Tibial nerve (tissue), 4 donors: ENCODE measurements around the gene SLC1A1. TPM values are rescaled to one million over a fixed set of nuclear protein-coding genes. Genes with fewer than 3 reads are reported as not detected.

Experiments used
- DNase-seq, 2 donors: peaks; one replicate each; pipeline ENCODE4 v3.0.0-alpha.2; 2019; ENCODE audit warnings: low spot score in 2 of 2
- H3K27ac ChIP-seq, 4 donors: fragments of 200-600 bp; sonication (generic) in 3 of 4; one replicate each; pipeline ENCODE4 v1.5.1; 2017 to 2019; ENCODE audit warnings: mild to moderate bottlenecking in 1 of 4
- H3K27me3 ChIP-seq, 2 donors: fragments of 200-600 bp; sonication (generic) in 1 of 2; one replicate each; pipeline versions ENCODE4 v1.5.1 to v1.6.0; 2017 to 2019
- H3K36me3 ChIP-seq, 3 donors: fragments of 200-600 bp; sonication (generic); one replicate each; pipeline ENCODE4 v1.5.1; 2018 to 2019
- H3K4me1 ChIP-seq, 4 donors: fragments of 200-600 bp; sonication (generic) in 3 of 4; one replicate each; pipeline ENCODE4 v1.5.1; 2017 to 2019
- H3K4me3 ChIP-seq, 4 donors: fragments of 200-600 bp; sonication (generic) in 3 of 4; one replicate each; pipeline ENCODE4 v1.5.1; 2017 to 2019; ENCODE audit warnings: mild to moderate bottlenecking in 1 of 4, moderate library complexity in 1 of 4
- H3K9me3 ChIP-seq, 4 donors: fragments of 200-600 bp; sonication (generic) in 3 of 4; one replicate each; pipeline ENCODE4 v1.5.1; 2017 to 2019
- EP300 ChIP-seq, 2 donors: sonication (generic); formaldehyde crosslinking; IDR thresholded peaks; one replicate each; pipeline ENCODE4 v1.6.1; 2017; ENCODE audit warnings: antibody characterized with exemption in 2 of 2, mild to moderate bottlenecking in 1 of 2
- POLR2A ChIP-seq, 2 donors: fragments of 450-650 bp; IDR thresholded peaks; one replicate each; pipeline ENCODE4 v1.6.1; 2017; ENCODE audit warnings: antibody characterized with exemption in 2 of 2, mild to moderate bottlenecking in 2 of 2, moderate library complexity in 2 of 2
- WGBS, 2 donors: methylation state at CpG; one replicate each; pipeline ENCODE4 v1.1.5; 2018; 5-methylcytosine and 5-hydroxymethylcytosine counted together
- total RNA-seq, 4 donors: library from RNA; depleted of rRNA; stranded (reverse); fragments of >200 nt; gene quantifications; one replicate each; pipeline ENCODE4 v1.1.0, GENCODE V29; 2016
- TF ChIP-seq, protein P1 (sequence below), 5 experiments: fragments of 200-600 bp in 3 of 5; fragments of 450-650 bp in 2 of 5; sonication (generic) in 3 of 5; IDR thresholded peaks; one replicate each; pipeline ENCODE4 v1.5.1; 2016 to 2019; ENCODE audit warnings: antibody characterized with exemption in 5 of 5, mild to moderate bottlenecking in 3 of 5, moderate library complexity in 2 of 5

The SLC1A1 gene
- total RNA-seq, 4 donors from 2014 or later, result 4.0 to 16.8 (median 6.7) TPM

GRCh38 chr9:4508246-4508906 lies 18.1 kb downstream of the SLC1A1 start:
- no peak overlapping the region for H3K27ac ChIP-seq
- H3K9me3 ChIP-seq, result no peaks in the 10 kb centered on the region
- WGBS, 2 donors, result 87 to 88% methylated on average over 7 of the region's 7 CpGs
- no peaks in the 10 kb centered on the region for H3K4me1 ChIP-seq
- H3K27me3 ChIP-seq, result no peaks in the 10 kb centered on the region
- H3K4me3 ChIP-seq, result no peak overlapping the region
- TF ChIP-seq POLR2A (IDR thresholded peaks at IDR 0.05), result no peak
- TF ChIP-seq, protein P1, sequence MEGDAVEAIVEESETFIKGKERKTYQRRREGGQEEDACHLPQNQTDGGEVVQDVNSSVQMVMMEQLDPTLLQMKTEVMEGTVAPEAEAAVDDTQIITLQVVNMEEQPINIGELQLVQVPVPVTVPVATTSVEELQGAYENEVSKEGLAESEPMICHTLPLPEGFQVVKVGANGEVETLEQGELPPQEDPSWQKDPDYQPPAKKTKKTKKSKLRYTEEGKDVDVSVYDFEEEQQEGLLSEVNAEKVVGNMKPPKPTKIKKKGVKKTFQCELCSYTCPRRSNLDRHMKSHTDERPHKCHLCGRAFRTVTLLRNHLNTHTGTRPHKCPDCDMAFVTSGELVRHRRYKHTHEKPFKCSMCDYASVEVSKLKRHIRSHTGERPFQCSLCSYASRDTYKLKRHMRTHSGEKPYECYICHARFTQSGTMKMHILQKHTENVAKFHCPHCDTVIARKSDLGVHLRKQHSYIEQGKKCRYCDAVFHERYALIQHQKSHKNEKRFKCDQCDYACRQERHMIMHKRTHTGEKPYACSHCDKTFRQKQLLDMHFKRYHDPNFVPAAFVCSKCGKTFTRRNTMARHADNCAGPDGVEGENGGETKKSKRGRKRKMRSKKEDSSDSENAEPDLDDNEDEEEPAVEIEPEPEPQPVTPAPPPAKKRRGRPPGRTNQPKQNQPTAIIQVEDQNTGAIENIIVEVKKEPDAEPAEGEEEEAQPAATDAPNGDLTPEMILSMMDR (IDR thresholded peaks at IDR 0.05), result no peak
- TF ChIP-seq EP300 (IDR thresholded peaks at IDR 0.05), result no peak
- H3K36me3 ChIP-seq, result no peaks in the 10 kb centered on the region
- no peak for DNase-seq

DNA sequence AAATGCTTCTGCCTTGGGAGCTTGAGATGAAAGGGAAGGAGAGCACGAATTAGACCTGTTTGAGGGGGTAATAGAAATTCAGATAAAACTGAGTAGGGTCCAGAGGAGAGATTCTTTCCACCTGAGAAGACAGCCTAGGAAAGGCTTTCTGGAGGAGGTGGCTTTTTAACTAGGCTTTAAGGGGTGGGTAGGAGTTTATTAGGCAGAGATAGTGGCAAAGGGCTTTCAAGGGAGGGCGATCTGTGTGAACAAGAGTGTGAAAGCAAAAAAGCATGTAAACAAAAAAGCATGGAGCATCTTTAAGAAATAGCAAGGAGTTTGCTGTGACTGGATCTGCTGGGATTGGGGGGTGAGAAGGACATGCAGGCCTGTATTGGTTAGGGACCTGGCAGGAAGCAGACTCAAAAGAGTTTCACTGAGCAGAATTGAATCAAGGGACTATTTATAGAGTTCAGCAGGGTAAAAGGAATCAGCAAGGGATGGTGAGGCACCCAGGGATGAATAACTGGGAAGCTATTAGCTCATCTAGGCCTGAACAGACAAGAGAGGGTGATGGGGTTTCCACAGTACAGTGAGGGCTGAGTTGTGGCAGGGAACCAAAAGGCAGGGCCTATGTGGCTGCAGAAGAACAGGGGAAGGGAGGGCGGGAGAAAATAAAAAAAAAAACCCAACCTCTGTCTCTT lies 18.8 kb downstream of the SLC1A1 start:
- no peak overlapping the region for H3K4me3 ChIP-seq
- DNase-seq, result no peak
- H3K27me3 ChIP-seq, result no peaks in the 10 kb centered on the region
- H3K27ac ChIP-seq, result no peak overlapping the region
- TF ChIP-seq, protein P1 (IDR thresholded peaks at IDR 0.05), result no peak
- TF ChIP-seq EP300 (IDR thresholded peaks at IDR 0.05) (no peak), POLR2A (IDR thresholded peaks at IDR 0.05) (no peak)
- no peaks in the 10 kb centered on the region for H3K4me1 ChIP-seq
- 83 to 89% methylated on average over 3 of the region's 3 CpGs for WGBS, 2 donors
- no peaks in the 10 kb centered on the region for H3K36me3 ChIP-seq
- H3K9me3 ChIP-seq, result no peaks in the 10 kb centered on the region

GRCh38 chr9:4509590-4509984 lies 19.3 kb downstream of the SLC1A1 start:
- Histone ChIP-seq H3K27me3 (no peaks in the 10 kb centered on the region), H3K36me3 (no peaks in the 10 kb centered on the region), H3K9me3 (no peaks in the 10 kb centered on the region), H3K4me3 (no peak overlapping the region), H3K4me1 (no peaks in the 10 kb centered on the region), H3K27ac (peak overlapping the region in 1 of 4 donors; percentile 26)
- no peak for DNase-seq
- WGBS, 2 donors, result 90 to 97% methylated on average over 3 of the region's 3 CpGs
- TF ChIP-seq, protein P1 (IDR thresholded peaks at IDR 0.05), result no peak
- no peak for TF ChIP-seq POLR2A (IDR thresholded peaks at IDR 0.05)
- no peak for TF ChIP-seq EP300 (IDR thresholded peaks at IDR 0.05)

- Histone ChIP-seq H3K27me3 (no peaks in the 10 kb centered on the region), H3K36me3 (no peaks in the 10 kb centered on the region), H3K4me3 (no peak overlapping the region), H3K27ac (no peak overlapping the region), H3K4me1 (no peaks in the 10 kb centered on the region), H3K9me3 (no peaks in the 10 kb centered on the region)
- WGBS, 2 donors, result 89 to 92% methylated on average over 4 of the region's 4 CpGs
- TF ChIP-seq, protein P1 (IDR thresholded peaks at IDR 0.05), result no peak
- no peak for TF ChIP-seq EP300 (IDR thresholded peaks at IDR 0.05)
- TF ChIP-seq POLR2A (IDR thresholded peaks at IDR 0.05), result no peak
- no peak for DNase-seq
Observed at GRCh38 chr9:4510546-4511322, 20.5 kb downstream of the SLC1A1 start.
